Bone marrow (tissue), 2 donors: ENCODE measurements around the gene CIB4.
"Not testable (repeated sequence)": the region's sequence is repeated elsewhere in the genome, so short reads cannot be mapped to it uniquely, and the experiment has no call there.

Experiments used
- DNase-seq, 2 donors: peaks; one replicate each; lab custom pipeline; 2025; lab: John Stamatoyannopoulos, UW

Gene CIB4

GRCh38 chr2:26568076-26568890 lies 72.9 kb downstream of the CIB4 start:
- no peak for DNase-seq

GRCh38 chr2:26567534-26567933 lies 73.6 kb downstream of the CIB4 start:
- no peak for DNase-seq

DNA sequence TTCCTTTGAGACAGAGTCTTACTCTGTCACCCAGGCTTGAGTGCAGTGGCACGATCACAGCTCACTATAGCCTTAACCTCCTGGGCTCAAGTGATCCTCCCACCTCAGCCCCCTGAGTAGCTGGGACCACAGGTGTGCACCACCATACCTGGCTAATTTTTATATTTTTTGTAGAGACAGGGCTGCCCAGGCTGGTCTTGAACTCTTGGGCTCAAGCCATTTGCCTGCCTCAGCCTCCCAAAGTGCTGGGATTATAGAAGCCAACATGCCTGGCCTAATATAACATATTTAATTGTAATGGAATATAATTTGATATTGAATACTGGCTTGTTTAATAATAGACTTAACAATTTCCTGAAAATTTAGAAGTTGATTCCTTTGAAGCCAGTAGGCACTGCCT lies 74.4 kb downstream of the CIB4 start:
- not testable (repeated sequence) for DNase-seq

- no peak for DNase-seq
Measured at GRCh38 chr2:26566081-26566375, 75.1 kb downstream of the CIB4 start.

DNA sequence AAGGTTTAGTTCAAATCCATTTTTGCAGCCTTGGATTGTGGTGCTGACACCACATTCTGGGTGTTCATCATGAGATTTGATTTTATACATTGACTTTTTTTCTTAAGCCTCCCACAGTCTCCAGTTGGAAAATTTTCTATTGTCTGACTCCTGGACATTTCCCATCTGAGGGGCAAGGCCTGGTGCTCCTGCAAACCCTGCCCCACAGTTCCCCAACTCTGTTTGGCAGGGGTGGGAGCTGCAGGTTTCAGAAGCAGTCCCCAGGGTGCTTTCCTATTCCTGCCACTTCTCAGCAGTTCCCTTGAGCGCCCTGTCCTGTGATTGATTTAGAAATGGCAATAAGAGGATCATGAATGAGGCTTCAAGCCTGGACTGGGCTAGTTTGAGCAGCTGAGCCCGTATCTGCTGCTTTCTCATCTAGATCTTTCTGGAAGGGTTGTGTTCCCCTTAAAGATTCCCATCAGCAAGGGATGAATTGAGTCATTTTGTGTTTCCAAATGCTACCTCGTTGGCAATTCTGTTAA lies 77.0 kb downstream of the CIB4 start:
- no peak for DNase-seq

- DNase-seq, result no peak
Measured at GRCh38 chr2:26563686-26564085, 77.5 kb downstream of the CIB4 start.

DNA sequence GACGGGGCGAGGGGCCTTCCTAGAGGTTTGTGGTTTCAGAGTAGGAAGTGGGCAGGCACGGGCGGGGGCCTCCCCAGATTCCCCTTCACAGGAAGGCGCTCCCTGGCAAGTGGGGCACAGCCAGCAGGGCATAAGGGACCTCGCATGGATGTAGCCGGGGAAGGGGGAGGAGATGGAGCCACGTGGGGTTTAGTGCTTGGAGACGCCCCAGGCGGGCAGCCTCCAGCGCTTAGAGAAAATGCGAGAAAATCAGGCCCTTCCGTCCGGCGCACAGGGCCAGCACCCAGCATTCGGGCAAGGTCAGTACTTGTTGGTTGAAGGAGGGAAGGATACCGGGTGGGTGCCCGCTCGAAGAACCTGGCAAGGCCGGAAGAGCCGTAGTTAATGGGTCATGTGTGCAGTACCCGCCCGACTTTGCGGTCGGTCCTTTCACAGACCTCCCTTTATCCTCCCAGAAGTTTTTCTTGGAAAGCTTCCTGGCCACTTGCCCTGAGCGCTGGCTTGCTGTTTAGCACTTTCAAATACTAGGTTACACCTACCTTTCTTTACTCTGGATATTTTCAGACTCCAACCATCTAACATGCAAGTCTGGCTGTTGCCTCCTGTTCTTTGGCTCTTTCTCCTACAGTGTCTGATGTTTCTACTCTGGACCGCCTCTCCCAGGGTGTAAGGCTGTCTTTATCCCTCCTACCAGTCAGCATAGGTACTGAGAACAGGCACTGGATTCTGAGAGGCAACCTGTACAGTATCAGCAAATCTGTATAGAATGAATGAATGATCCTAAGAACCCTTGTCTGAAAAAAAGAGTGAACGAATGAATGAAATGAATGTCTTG lies 78.1 kb downstream of the CIB4 start:
- no peak for DNase-seq

GRCh38 chr2:26561918-26562810 lies 79.0 kb downstream of the CIB4 start:
- no peak for DNase-seq

DNA sequence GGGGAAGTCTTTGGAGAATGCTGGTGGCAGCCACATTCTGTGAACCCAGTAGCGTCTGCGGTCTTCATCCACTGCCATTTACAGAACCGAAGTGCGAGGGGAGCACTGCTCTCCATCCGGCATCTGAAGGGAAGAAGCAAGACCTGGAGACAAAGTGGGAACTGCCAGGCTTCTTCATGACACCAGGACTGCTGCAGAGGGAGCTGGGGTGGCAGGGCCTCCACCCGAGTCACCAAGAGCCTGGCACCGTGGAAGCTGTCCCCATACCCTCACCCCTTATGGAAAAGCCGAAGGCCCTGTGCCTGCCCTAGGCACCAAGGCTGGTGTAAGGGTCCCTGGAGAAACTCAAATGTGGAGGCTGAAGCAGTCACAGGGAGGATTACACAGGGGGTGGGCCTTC lies 79.8 kb downstream of the CIB4 start:
- no peak for DNase-seq

DNA sequence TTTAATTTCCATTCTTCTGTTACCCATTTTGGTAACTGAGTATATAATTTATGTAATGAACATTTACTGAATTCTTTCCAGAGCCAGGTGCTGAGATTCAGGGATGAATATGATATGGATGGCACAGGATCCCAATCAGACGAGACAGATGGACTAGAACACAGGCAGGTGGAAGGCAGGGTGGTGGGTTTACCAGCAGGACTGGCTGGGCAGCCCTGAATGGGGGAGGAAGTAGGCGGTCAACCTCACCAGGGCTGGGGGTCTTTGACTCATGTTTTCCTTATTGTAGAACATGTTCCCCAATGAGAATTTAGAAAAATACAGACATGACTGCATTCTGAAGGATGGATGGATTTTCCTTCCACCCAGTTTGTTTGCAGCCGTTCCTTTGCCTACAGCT lies 80.3 kb downstream of the CIB4 start:
- no peak for DNase-seq

GRCh38 chr2:26559556-26559955 lies 81.6 kb downstream of the CIB4 start:
- DNase-seq, result no peak

- no peak for DNase-seq
Measured at GRCh38 chr2:26559044-26559405, 82.1 kb downstream of the CIB4 start.

DNA sequence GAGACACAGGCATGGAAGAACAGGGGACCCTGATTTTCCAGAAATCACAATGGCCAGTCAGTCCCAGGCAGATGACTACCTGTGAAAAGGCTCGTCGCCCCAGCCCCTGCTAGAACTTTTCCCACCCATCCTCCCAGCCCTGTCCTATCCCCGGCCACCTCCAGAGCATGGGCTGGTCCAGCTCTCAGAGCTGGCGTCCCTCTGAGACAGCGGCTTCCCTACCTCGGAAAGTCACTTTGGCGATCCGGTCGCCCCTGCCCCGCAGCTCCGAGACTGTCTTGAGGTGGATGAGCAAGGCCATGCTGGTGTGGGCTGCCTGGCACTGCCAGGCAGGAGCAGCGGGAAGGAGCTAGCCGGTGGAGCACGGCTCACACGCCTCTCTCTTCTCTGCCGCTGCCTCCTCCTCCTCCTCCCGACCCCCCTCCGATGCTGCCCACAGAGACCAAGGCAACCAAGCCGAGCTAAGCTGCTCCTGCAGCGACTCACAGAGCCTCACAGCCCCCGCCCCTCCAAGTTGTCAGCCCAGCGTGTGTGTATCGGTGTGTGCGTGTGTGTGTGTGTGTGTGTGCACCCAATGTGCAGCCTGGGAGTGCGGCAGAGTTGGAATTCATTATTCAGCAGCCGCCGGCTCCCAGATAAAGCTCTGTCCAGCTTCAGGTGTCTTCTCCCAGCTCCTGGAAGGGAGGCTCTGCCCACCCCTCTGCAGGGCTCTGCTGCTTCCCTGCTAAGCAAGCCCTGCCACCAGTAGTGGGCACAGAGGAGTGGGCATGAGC lies 82.7 kb downstream of the CIB4 start:
- no peak for DNase-seq

GRCh38 chr2:26557244-26557925 lies 83.8 kb downstream of the CIB4 start:
- DNase-seq, result no peak

DNA sequence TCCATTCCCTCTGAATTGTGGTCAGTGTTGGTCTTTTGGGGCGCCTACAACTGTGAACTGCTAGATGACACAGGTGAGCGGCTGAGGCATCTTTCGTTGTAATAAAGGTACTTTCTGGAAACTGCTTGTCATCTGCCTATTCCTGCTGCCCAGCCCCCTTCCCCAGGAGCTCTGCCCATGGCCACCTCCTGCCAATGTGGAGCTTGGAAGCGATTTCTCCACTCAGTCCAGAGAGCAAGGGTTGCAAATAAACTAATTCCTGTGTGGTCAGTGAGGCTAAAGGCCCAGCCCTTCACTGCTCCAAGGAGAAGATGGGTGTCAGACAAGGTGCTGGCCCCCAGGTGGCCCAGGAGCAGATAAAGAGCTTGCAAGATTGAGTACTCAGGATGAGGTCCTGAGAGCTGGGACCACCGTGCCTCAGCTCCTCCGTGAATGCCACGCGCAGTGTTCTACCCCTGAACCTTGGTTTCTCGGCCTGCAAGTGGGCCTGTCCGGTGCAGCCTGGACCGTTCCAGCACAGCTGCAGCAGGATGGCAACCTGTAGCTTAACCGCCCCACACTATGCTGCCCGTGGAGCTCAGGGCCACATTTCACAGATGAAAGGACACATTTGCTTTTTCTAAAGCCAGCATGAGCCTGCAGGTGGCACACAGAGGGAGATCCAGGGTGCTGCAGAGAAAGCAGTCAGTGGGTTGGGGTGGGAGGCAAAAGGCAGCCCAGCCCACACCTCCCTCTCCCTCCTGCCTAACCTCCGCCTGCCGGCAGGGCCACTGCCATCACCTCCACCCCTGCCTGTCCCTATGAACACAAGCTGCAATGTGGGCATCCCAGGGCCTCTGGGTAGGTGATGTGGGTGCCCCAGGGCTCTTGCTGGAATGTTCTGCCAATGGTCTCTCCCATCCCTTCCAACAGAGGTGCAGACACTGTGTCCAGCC lies 84.6 kb downstream of the CIB4 start:
- DNase-seq, result no peak

DNA sequence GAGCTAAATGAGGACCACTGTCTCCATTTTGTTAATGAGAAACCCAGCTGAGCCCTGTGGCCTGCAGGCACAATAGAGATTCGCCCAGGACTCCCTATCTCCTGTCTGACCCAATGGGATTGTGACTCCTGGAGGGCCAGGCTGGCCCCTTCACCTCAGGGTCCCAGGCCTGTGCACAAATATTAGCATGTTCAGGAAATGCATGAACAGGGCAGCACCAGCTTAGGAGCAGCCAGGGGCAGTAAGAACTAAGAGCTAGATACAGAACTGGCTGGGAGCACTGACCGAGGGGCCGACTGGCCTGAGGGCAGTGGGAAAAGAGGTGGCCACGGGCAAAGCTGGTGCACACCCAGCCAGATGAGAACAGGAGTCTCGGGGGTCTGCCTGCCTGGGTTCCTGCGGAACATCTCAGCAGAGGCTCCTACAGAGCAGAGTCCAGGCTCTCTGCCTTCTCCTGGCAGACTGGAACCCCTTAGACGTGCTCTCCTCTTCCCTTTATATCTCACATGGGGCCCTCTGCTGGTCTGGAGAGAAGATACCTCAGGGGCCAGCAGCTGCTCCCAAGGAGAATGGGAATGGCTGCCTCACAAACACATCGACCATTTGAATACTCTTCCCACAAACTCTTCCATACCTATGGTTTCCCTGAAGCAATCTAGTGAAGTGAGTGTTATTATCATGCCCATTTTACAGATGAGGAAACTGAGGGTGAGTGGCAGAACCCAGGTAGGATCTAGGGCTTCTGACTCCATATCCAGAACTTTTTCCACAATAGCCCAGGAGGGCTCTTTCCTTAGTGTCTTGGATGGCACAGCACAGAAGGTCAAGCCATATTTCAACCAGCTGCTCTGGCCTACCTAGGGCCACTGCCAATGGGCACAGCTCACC lies 85.7 kb downstream of the CIB4 start:
- DNase-seq, result no peak

- no peak for DNase-seq
Measured at GRCh38 chr2:26552641-26553374, 88.4 kb downstream of the CIB4 start.
